Measurements from ENCODE around the gene RRP15. TPM values are rescaled to one million over a fixed set of nuclear protein-coding genes. Genes with fewer than 3 reads are reported as not detected.

Gene RRP15
- total RNA-seq, 1 donor from 2014 or later: 20.8 TPM

DNA sequence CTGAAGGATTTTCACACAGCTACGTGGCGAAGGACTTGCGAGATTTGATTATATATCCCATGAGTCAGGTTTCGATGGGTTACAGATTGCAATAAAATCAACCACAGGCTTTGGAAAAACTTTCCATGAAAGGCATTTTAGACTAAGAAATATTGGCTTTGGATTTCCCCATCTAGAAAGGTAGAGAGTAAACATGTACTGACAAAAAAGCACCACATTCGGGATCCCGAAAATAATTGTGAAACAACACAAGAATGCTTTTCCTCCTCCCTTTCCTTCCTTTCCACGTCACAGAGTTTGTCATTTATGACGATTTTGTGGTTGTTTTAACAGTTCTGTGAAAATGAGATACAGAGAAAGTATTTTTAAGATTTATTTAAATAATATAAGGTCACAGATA lies 98.6 kb downstream of the RRP15 start:
- no peaks in the 10 kb centered on the region for H3K36me3 ChIP-seq
- TF ChIP-seq, protein P1, sequence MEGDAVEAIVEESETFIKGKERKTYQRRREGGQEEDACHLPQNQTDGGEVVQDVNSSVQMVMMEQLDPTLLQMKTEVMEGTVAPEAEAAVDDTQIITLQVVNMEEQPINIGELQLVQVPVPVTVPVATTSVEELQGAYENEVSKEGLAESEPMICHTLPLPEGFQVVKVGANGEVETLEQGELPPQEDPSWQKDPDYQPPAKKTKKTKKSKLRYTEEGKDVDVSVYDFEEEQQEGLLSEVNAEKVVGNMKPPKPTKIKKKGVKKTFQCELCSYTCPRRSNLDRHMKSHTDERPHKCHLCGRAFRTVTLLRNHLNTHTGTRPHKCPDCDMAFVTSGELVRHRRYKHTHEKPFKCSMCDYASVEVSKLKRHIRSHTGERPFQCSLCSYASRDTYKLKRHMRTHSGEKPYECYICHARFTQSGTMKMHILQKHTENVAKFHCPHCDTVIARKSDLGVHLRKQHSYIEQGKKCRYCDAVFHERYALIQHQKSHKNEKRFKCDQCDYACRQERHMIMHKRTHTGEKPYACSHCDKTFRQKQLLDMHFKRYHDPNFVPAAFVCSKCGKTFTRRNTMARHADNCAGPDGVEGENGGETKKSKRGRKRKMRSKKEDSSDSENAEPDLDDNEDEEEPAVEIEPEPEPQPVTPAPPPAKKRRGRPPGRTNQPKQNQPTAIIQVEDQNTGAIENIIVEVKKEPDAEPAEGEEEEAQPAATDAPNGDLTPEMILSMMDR (IDR thresholded peaks at IDR 0.05; ENCODE audit: borderline replicate concordance): no peak
- intact Hi-C loops (cut with micrococcal nuclease): no loop called here
- no peaks in the 10 kb centered on the region for H3K9me3 ChIP-seq (replicated peaks)
- no peaks in the 10 kb centered on the region for H3K27me3 ChIP-seq (ENCODE audit: low read depth)
- no peak overlapping the region for H3K4me3 ChIP-seq
- H3K4me1 ChIP-seq: peaks cover 22% of the 10 kb centered on the region
- DNase-seq: no peak
- H3K27ac ChIP-seq (replicated peaks): no peak overlapping the region

DNA sequence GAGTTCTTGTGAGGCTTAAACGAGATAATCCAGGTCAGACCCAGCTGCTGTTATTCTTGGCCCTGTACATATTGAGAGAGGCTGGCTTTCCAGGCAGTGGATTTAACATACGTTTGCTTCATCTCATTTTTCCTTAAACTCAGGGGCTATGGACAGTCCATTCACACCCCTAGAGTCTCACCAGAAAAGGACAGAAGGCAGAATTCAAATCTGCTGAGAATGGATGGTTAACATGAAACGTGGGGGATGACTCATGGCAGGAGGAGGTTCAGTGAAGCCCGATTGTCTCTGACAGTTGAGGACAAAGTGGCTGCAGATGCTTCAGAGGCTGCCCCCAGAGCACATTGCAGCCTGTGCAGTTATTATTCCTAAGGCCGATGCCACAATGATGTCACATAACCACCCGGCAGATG lies 99.5 kb downstream of the RRP15 start:
- Histone ChIP-seq H3K27me3 (ENCODE audit: low read depth) (no peaks in the 10 kb centered on the region), H3K9me3 (replicated peaks) (no peaks in the 10 kb centered on the region), H3K36me3 (no peaks in the 10 kb centered on the region), H3K4me3 (no peak overlapping the region), H3K27ac (replicated peaks) (no peak overlapping the region), H3K4me1 (peaks cover 21% of the 10 kb centered on the region)
- intact Hi-C loops (cut with micrococcal nuclease): no loop called here
- no peak for DNase-seq
- TF ChIP-seq, protein P1 (IDR thresholded peaks at IDR 0.05; ENCODE audit: borderline replicate concordance): no peak

Other genes with a start within 250 kb of the RRP15 start
- gene TGFB2, start 60.0 kb downstream of the RRP15 start, total RNA-seq: 4.4 TPM